H9 (cell line): Measurements from ENCODE around the gene LTBP2. TPM values are rescaled to one million over a fixed set of nuclear protein-coding genes. Genes with fewer than 3 reads are reported as not detected.

Source experiments
- DNase-seq: peaks from one replicate; pipeline ENCODE4 v3.0.0-alpha.2; 2017
- H2AFZ ChIP-seq: one replicate; pipeline ENCODE4 v1.6.1; 2013; ENCODE audit warnings: mild to moderate bottlenecking, low read length, control low read depth, moderate library complexity
- H2AK5ac ChIP-seq: 2 replicates; pipeline ENCODE4 v1.6.1; 2013; ENCODE audit warnings: low read length, control low read depth, mixed read lengths; ENCODE audit not compliant: insufficient read length
- H2BK120ac ChIP-seq: one replicate; pipeline ENCODE4 v1.6.1; 2013; ENCODE audit warnings: low read depth, mild to moderate bottlenecking, low read length, control low read depth, inconsistent platforms; ENCODE audit not compliant: poor library complexity, severe bottlenecking
- H2BK12ac ChIP-seq: 2 replicates; pipeline ENCODE4 v1.6.1; 2013; ENCODE audit warnings: low read length, control low read depth, mixed read lengths, low read depth; ENCODE audit not compliant: insufficient read length
- H2BK15ac ChIP-seq: 2 replicates; pipeline ENCODE4 v1.6.1; 2013; ENCODE audit warnings: low read depth, low read length, control low read depth
- H2BK20ac ChIP-seq: one replicate; pipeline ENCODE4 v1.6.1; 2013; ENCODE audit warnings: low read depth, mild to moderate bottlenecking, low read length, control low read depth, inconsistent platforms; ENCODE audit not compliant: poor library complexity, severe bottlenecking
- H2BK5ac ChIP-seq: 2 replicates; pipeline ENCODE4 v1.6.1; 2013; ENCODE audit warnings: low read length, control low read depth, mixed read lengths; ENCODE audit not compliant: insufficient read length
- H3K14ac ChIP-seq: 2 replicates; pipeline ENCODE4 v1.6.1; 2013; ENCODE audit warnings: low read length, control low read depth; ENCODE audit not compliant: insufficient read depth
- H3K18ac ChIP-seq: 2 replicates; pipeline ENCODE4 v1.6.1; 2013; ENCODE audit warnings: low read depth, mild to moderate bottlenecking, mixed read lengths, low read length, control low read depth; ENCODE audit not compliant: insufficient read length
- H3K23ac ChIP-seq: 2 replicates; pipeline ENCODE4 v1.6.1; 2013; ENCODE audit warnings: low read length, control low read depth, mixed read lengths, low read depth; ENCODE audit not compliant: insufficient read length
- H3K23me2 ChIP-seq: 2 replicates; pipeline ENCODE4 v1.6.1; 2013; ENCODE audit warnings: low read depth, mild to moderate bottlenecking, mixed read lengths, low read length, control low read depth; ENCODE audit not compliant: insufficient read length, poor library complexity, severe bottlenecking
- H3K27ac ChIP-seq: 2 replicates; pipeline ENCODE4 v1.5.1; 2013; ENCODE audit warnings: low read length, control low read depth, mixed read lengths, low read depth; ENCODE audit not compliant: insufficient read length
- H3K27me3 ChIP-seq: 2 replicates; pipeline ENCODE4 v1.6.1; 2013; ENCODE audit warnings: low read length, control low read depth, inconsistent platforms; ENCODE audit not compliant: insufficient read depth
- H3K4ac ChIP-seq: 2 replicates; pipeline ENCODE4 v1.6.1; 2013; ENCODE audit warnings: low read depth, mild to moderate bottlenecking, control low read depth, inconsistent platforms, low read length, moderate library complexity
- H3K4me1 ChIP-seq: 2 replicates; pipeline ENCODE4 v1.6.1; 2013; ENCODE audit warnings: low read length, control low read depth, inconsistent platforms; ENCODE audit not compliant: insufficient read depth
- H3K4me2 ChIP-seq: 2 replicates; pipeline ENCODE4 v1.6.1; 2013; ENCODE audit warnings: low read length, control low read depth, mixed read lengths; ENCODE audit not compliant: insufficient read length, insufficient read depth
- H3K56ac ChIP-seq: 2 replicates; pipeline ENCODE4 v1.6.1; 2013; ENCODE audit warnings: low read depth, mild to moderate bottlenecking, mixed read lengths, low read length, control low read depth; ENCODE audit not compliant: insufficient read length
- H3K79me1 ChIP-seq: 2 replicates; pipeline ENCODE4 v1.6.1; 2013; ENCODE audit warnings: low read depth, mild to moderate bottlenecking, moderate library complexity, low read length, control low read depth, inconsistent platforms; ENCODE audit not compliant: insufficient read depth, poor library complexity, severe bottlenecking
- H3K79me2 ChIP-seq: 2 replicates; pipeline ENCODE4 v1.6.1; 2013; ENCODE audit warnings: low read length, control low read depth, inconsistent platforms; ENCODE audit not compliant: insufficient read depth
- H3K9ac ChIP-seq: 2 replicates; pipeline ENCODE4 v1.6.1; 2013; ENCODE audit warnings: low read length, control low read depth, mixed read lengths; ENCODE audit not compliant: insufficient read length; ENCODE audit errors: extremely low read depth
- H3K9me3 ChIP-seq: one replicate; pipeline ENCODE4 v1.6.1; 2013; ENCODE audit warnings: low read depth, low read length, inconsistent platforms; ENCODE audit not compliant: control insufficient read depth
- H3T11ph ChIP-seq: one replicate; pipeline ENCODE4 v1.6.1; 2013; ENCODE audit warnings: mild to moderate bottlenecking, low read length, control low read depth, inconsistent platforms
- H4K20me1 ChIP-seq: one replicate; pipeline ENCODE4 v1.6.1; 2013; ENCODE audit not compliant: control insufficient read depth, insufficient read length, insufficient read depth
- H4K5ac ChIP-seq: 2 replicates; pipeline ENCODE4 v1.6.1; 2013; ENCODE audit warnings: low read depth, mild to moderate bottlenecking, mixed read lengths, low read length, control low read depth; ENCODE audit not compliant: insufficient read length
- H4K8ac ChIP-seq: replicated peaks from 2 replicates; pipeline ENCODE4 v1.6.1; 2013; ENCODE audit warnings: low read length, control low read depth, mixed read lengths, low read depth; ENCODE audit not compliant: insufficient read length
- H4K91ac ChIP-seq: 2 replicates; pipeline ENCODE4 v1.6.1; 2013; ENCODE audit warnings: low read depth, mild to moderate bottlenecking, moderate library complexity, mixed read lengths, low read length, control low read depth; ENCODE audit not compliant: insufficient read length
- H3K27ac Mint-ChIP-seq, 3 experiments: 2 replicates in 2 of 3; 3 replicates in 1 of 3; pipeline ENCODE4 v1.8.0; 2020 to 2021; ENCODE audit warnings: mixed read lengths in 3 of 3, mild to moderate bottlenecking in 1 of 3, moderate library complexity in 1 of 3
- H3K27me3 Mint-ChIP-seq: 2 replicates; pipeline ENCODE4 v1.8.0; 2021; ENCODE audit warnings: low read depth, mild to moderate bottlenecking, moderate library complexity, mixed read lengths
- H3K36me3 Mint-ChIP-seq, 3 experiments: 2 replicates in 2 of 3; 3 replicates in 1 of 3; pipeline ENCODE4 v1.8.0; 2020 to 2021; ENCODE audit warnings: low read depth in 3 of 3, mixed read lengths in 3 of 3; ENCODE audit not compliant: insufficient read depth in 1 of 3
- H3K4me1 Mint-ChIP-seq, 2 experiments: 2 replicates each; pipeline ENCODE4 v1.8.0; 2020; ENCODE audit warnings: mixed read lengths in 2 of 2
- H3K4me3 Mint-ChIP-seq, 2 experiments: 2 replicates in 1 of 2; 3 replicates in 1 of 2; pipeline ENCODE4 v1.8.0; 2020 to 2021; ENCODE audit warnings: mild to moderate bottlenecking in 2 of 2, mixed read lengths in 2 of 2, moderate library complexity in 1 of 2
- H3K9me3 Mint-ChIP-seq, 2 experiments: 2 replicates in 1 of 2; 3 replicates in 1 of 2; pipeline ENCODE4 v1.8.0; 2020; ENCODE audit warnings: mild to moderate bottlenecking in 2 of 2, mixed read lengths in 2 of 2, moderate library complexity in 1 of 2
- WGBS: extraction: QIAGEN DNeasy Blood & Tissue Kit; methylation state at CpG from one replicate; pipeline ENCODE4 v1.1.7; 2013; ENCODE audit warnings: missing lambda C conversion rate, low lambda C conversion rate, mixed read lengths; ENCODE audit not compliant: insufficient read length; ENCODE audit errors: extremely low coverage; 5-methylcytosine and 5-hydroxymethylcytosine counted together
- total RNA-seq: library from RNA; stranded (reverse); gene quantifications from 2 replicates; pipeline ENCODE4 v1.2.1, GENCODE V29; 2021
- TF ChIP-seq, protein P1 (sequence below): fragments of 200-600 bp; sonication (generic); conservative IDR thresholded peaks from 3 replicates; pipeline ENCODE4 v1.8.0; 2021; ENCODE audit warnings: antibody characterized with exemption, mild to moderate bottlenecking

The LTBP2 gene
- total RNA-seq, 1 experiment from 2014 or later = 0.77 TPM

DNA sequence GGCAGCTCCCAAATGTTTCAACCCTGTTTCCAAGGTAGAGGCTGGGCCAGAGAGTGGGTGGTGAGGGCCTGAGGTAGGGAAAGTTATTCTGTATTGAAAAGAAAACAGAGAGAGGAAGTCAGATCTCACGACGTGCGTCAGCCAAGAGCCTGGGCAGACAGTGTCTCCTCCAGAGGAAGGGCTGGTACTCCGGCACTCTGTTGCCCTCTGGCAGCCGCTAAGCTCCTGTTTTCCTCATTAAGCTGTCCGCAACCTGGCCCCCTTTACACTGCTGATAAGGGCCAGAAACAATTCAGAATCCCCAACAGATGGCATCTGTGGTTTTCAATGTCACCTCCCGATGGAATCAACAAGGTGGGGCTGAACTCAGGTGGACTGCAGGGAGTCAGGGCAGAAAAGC is 26.0 kb upstream of the LTBP2 start:
- H3K4me1 ChIP-seq = no peaks in the 10 kb centered on the region
- H3K18ac ChIP-seq = no peak overlapping the region
- no peaks in the 10 kb centered on the region for H3K9me3 Mint-ChIP-seq
- no peak overlapping the region for H3T11ph ChIP-seq
- no peak overlapping the region for H3K27ac Mint-ChIP-seq
- H3K23me2 ChIP-seq = no peaks in the 10 kb centered on the region
- no CpG with 5 or more reads among the region's 7 CpGs for WGBS
- H3K79me2 ChIP-seq = no peaks in the 10 kb centered on the region
- no peaks in the 10 kb centered on the region for H3K36me3 Mint-ChIP-seq
- no peak overlapping the region for H2AK5ac ChIP-seq
- H2BK15ac ChIP-seq = no peak overlapping the region
- H3K14ac ChIP-seq = no peak overlapping the region
- H3K27me3 Mint-ChIP-seq = no peaks in the 10 kb centered on the region
- H2AFZ ChIP-seq = no peak overlapping the region
- no peak overlapping the region for H4K8ac ChIP-seq
- no peak overlapping the region for H3K4me2 ChIP-seq
- TF ChIP-seq, protein P1, sequence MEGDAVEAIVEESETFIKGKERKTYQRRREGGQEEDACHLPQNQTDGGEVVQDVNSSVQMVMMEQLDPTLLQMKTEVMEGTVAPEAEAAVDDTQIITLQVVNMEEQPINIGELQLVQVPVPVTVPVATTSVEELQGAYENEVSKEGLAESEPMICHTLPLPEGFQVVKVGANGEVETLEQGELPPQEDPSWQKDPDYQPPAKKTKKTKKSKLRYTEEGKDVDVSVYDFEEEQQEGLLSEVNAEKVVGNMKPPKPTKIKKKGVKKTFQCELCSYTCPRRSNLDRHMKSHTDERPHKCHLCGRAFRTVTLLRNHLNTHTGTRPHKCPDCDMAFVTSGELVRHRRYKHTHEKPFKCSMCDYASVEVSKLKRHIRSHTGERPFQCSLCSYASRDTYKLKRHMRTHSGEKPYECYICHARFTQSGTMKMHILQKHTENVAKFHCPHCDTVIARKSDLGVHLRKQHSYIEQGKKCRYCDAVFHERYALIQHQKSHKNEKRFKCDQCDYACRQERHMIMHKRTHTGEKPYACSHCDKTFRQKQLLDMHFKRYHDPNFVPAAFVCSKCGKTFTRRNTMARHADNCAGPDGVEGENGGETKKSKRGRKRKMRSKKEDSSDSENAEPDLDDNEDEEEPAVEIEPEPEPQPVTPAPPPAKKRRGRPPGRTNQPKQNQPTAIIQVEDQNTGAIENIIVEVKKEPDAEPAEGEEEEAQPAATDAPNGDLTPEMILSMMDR = no peak
- H2BK5ac ChIP-seq = no peak overlapping the region
- no peak overlapping the region for H3K23ac ChIP-seq
- peaks cover 12 to 30% of the 10 kb centered on the region in 2 experiments for H3K4me1 Mint-ChIP-seq
- H3K9ac ChIP-seq = no peak overlapping the region
- no peak overlapping the region for H2BK20ac ChIP-seq
- H4K91ac ChIP-seq = no peak overlapping the region
- H2BK120ac ChIP-seq = no peak overlapping the region
- no peak overlapping the region for H3K56ac ChIP-seq
- DNase-seq = no peak
- H4K5ac ChIP-seq = no peak overlapping the region
- no peak overlapping the region for H3K4ac ChIP-seq
- no peak overlapping the region for H3K4me3 Mint-ChIP-seq
- no peak overlapping the region for H2BK12ac ChIP-seq
- no peaks in the 10 kb centered on the region for H4K20me1 ChIP-seq
- no peaks in the 10 kb centered on the region for H3K79me1 ChIP-seq
- H3K9me3 ChIP-seq = no peaks in the 10 kb centered on the region
- H3K27ac ChIP-seq = no peak overlapping the region
- no peaks in the 10 kb centered on the region for H3K27me3 ChIP-seq
